ENCODE data around the gene THOC6.

DNA sequence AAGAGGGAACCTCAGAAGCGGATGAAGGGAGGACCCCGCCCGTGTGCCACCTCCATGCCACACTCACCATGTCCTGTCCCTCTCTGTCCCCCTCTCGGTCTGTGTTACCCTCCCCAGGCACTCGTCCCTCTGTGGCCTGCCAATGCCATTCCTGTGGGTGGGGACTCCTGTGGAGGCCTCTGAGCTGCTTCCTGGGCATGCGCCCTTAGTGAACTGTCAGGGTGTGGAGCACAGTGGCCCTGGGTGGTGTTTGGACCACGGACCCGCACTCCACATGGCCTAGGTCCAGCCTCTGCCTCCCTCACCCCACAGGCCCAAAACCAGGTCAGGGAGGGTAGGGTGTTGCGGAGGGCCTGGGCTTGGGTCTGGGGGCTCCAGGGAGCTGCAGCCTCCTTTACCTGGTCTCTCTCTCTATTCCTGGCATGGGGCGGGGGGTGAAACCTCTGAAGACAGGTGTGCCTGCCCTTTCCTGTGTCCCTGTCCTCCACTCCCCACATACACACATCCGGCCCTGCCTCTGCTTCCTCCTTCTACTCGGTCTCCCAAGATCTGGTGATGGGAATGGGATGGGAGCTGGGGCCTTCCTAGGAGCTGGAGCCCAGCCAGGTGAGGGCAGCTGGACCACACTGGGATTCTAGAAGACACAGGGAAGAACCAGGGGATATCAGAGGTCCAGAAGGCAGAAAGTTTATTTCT lies 32.1 kb upstream of the THOC6 start:
- TF ChIP-seq, protein P1, sequence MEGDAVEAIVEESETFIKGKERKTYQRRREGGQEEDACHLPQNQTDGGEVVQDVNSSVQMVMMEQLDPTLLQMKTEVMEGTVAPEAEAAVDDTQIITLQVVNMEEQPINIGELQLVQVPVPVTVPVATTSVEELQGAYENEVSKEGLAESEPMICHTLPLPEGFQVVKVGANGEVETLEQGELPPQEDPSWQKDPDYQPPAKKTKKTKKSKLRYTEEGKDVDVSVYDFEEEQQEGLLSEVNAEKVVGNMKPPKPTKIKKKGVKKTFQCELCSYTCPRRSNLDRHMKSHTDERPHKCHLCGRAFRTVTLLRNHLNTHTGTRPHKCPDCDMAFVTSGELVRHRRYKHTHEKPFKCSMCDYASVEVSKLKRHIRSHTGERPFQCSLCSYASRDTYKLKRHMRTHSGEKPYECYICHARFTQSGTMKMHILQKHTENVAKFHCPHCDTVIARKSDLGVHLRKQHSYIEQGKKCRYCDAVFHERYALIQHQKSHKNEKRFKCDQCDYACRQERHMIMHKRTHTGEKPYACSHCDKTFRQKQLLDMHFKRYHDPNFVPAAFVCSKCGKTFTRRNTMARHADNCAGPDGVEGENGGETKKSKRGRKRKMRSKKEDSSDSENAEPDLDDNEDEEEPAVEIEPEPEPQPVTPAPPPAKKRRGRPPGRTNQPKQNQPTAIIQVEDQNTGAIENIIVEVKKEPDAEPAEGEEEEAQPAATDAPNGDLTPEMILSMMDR (IDR thresholded peaks at IDR 0.05), result no peak
- TF ChIP-seq POLR2A (IDR thresholded peaks at IDR 0.05), result no peak
